SK-N-SH treated with all-trans-retinoic acid at 6 μM for 48 hours (cell line): ENCODE measurements around the gene VPS26B.

Experiments used
- ATAC-seq: fragments of 200-7000 bp; cut with Tn5 transposase; 3 replicates; pipeline ENCODE4 v1.9.1; 2020; ENCODE audit warnings: mild to moderate bottlenecking, moderate library complexity
- ARNTL ChIP-seq: fragments of 450-650 bp; formaldehyde crosslinking; IDR thresholded peaks from 2 replicates; pipeline ENCODE4 v1.5.0; 2020; ENCODE audit warnings: low read depth, mild to moderate bottlenecking, moderate library complexity, borderline replicate concordance
- CSDC2 ChIP-seq: fragments of 250-450 bp; sonication (Bioruptor Pico); IDR thresholded peaks from 2 replicates; pipeline ENCODE4 v1.5.0; 2020; ENCODE audit warnings: mild to moderate bottlenecking, moderate library complexity
- CSRNP3 ChIP-seq: fragments of 250-450 bp; sonication (Bioruptor Pico); IDR thresholded peaks from 2 replicates; pipeline ENCODE4 v1.5.1; 2021; ENCODE audit warnings: mild to moderate bottlenecking, moderate library complexity
- ESRRG ChIP-seq: fragments of 250-450 bp; sonication (Bioruptor Pico); IDR thresholded peaks from 2 replicates; pipeline ENCODE4 v1.6.1; 2021; ENCODE audit warnings: mild to moderate bottlenecking
- ISL1 ChIP-seq: fragments of 250-450 bp; sonication (Bioruptor Pico); IDR thresholded peaks from 2 replicates; pipeline ENCODE4 v2.1.2; 2022; ENCODE audit warnings: mild to moderate bottlenecking, moderate library complexity
- OSR1 ChIP-seq: fragments of 250-450 bp; sonication (Bioruptor Pico); IDR thresholded peaks from 2 replicates; pipeline ENCODE4 v1.8.0; 2022; ENCODE audit warnings: moderate library complexity, mild to moderate bottlenecking, inconsistent platforms
- PATZ1 ChIP-seq: fragments of 250-450 bp; sonication (Bioruptor Pico); IDR thresholded peaks from 2 replicates; pipeline ENCODE4 v1.8.0; 2020; ENCODE audit warnings: mild to moderate bottlenecking, moderate library complexity, borderline replicate concordance
- PPARA ChIP-seq: fragments of 250-450 bp; sonication (Bioruptor Pico); IDR thresholded peaks from 2 replicates; pipeline ENCODE4 v1.5.0; 2020; ENCODE audit warnings: mild to moderate bottlenecking, borderline replicate concordance
- RARB ChIP-seq: fragments of 250-450 bp; sonication (Bioruptor Pico); IDR thresholded peaks from 2 replicates; pipeline ENCODE4 v1.8.0; 2021; ENCODE audit warnings: mild to moderate bottlenecking, moderate library complexity
- TCF4 ChIP-seq: fragments of 250-450 bp; sonication (Bioruptor Pico); IDR thresholded peaks from 2 replicates; pipeline ENCODE4 v1.8.0; 2021; ENCODE audit warnings: mild to moderate bottlenecking, moderate library complexity, borderline replicate concordance
- TOX ChIP-seq: fragments of 250-450 bp; sonication (Bioruptor Pico); IDR thresholded peaks from 2 replicates; pipeline ENCODE4 v1.8.0; 2021; ENCODE audit warnings: mild to moderate bottlenecking, moderate library complexity, borderline replicate concordance
- TSHZ2 ChIP-seq: fragments of 250-450 bp; sonication (Bioruptor Pico); IDR thresholded peaks from 2 replicates; pipeline ENCODE4 v1.5.0; 2020; ENCODE audit warnings: mild to moderate bottlenecking, moderate library complexity
- ZC3H10 ChIP-seq: fragments of 250-450 bp; sonication (Bioruptor Pico); IDR thresholded peaks from 2 replicates; pipeline ENCODE4 v1.5.1; 2021; ENCODE audit warnings: mild to moderate bottlenecking, moderate library complexity
- ZFP3 ChIP-seq: fragments of 250-450 bp; sonication (Bioruptor Pico); IDR thresholded peaks from 2 replicates; pipeline ENCODE4 v1.5.0; 2020; ENCODE audit warnings: mild to moderate bottlenecking, moderate library complexity
- ZFP30 ChIP-seq: fragments of 450-650 bp; formaldehyde crosslinking; IDR thresholded peaks from 2 replicates; pipeline ENCODE4 v1.5.0; 2022; ENCODE audit warnings: mild to moderate bottlenecking, moderate library complexity
- ZNF565 ChIP-seq: fragments of 450-650 bp; formaldehyde crosslinking; conservative IDR thresholded peaks from 2 replicates; pipeline ENCODE4 v1.5.0; 2020; ENCODE audit warnings: low read depth, mild to moderate bottlenecking, moderate library complexity
- ZNF70 ChIP-seq: fragments of 450-650 bp; formaldehyde crosslinking; IDR thresholded peaks from 2 replicates; pipeline ENCODE4 v1.5.0; 2020; ENCODE audit warnings: mild to moderate bottlenecking, moderate library complexity
- ZNF8 ChIP-seq: fragments of 450-650 bp; formaldehyde crosslinking; IDR thresholded peaks from 2 replicates; pipeline ENCODE4 v1.5.0; 2020; ENCODE audit warnings: mild to moderate bottlenecking, moderate library complexity

Gene VPS26B

GRCh38 chr11:134238956-134239355 is 14.5 kb downstream of the VPS26B start:
- ATAC-seq, result no peak
- TF ChIP-seq ZNF70 (no peak), ZC3H10 (no peak), ARNTL (CRISPR knock-in tag) (no peak), PATZ1 (CRISPR knock-in tag) (no peak), ISL1 (CRISPR knock-in tag) (no peak), RARB (no peak), TOX (CRISPR knock-in tag) (no peak), TSHZ2 (no peak), ESRRG (CRISPR knock-in tag) (no peak)

- TF ChIP-seq ZNF565 (CRISPR knock-in tag), result no peak
- no peak for TF ChIP-seq TSHZ2
- TF ChIP-seq ZFP30, result no peak
- TF ChIP-seq ZNF8 (CRISPR knock-in tag), result no peak
- no peak for TF ChIP-seq ARNTL (CRISPR knock-in tag)
- TF ChIP-seq OSR1 (CRISPR knock-in tag), result no peak
- TF ChIP-seq CSRNP3, result no peak
- no peak for ATAC-seq
These were observed 16.1 kb downstream of the VPS26B start for GRCh38 chr11:134240592-134240991.

- ATAC-seq, result no peak
- no peak for TF ChIP-seq TCF4 (CRISPR knock-in tag)
- no peak for TF ChIP-seq RARB
- TF ChIP-seq ESRRG (CRISPR knock-in tag), result no peak
These were observed 17.9 kb downstream of the VPS26B start for GRCh38 chr11:134242376-134242775.

GRCh38 chr11:134243913-134244312 is 19.4 kb downstream of the VPS26B start:
- no peak for ATAC-seq
- TF ChIP-seq PPARA, result no peak
- TF ChIP-seq ZFP3 (CRISPR knock-in tag), result no peak
- no peak for TF ChIP-seq CSRNP3
- no peak for TF ChIP-seq ESRRG (CRISPR knock-in tag)
- TF ChIP-seq, all 23 proteins: peak for 0

- ATAC-seq, result peak; percentile 88
- TF ChIP-seq OSR1 (CRISPR knock-in tag), result no peak
- TF ChIP-seq ARNTL (CRISPR knock-in tag), result no peak
- no peak for TF ChIP-seq ZNF70
- no peak for TF ChIP-seq CSDC2 (CRISPR knock-in tag)
- no peak for TF ChIP-seq ZNF565 (CRISPR knock-in tag)
- no peak for TF ChIP-seq RARB
- no peak for TF ChIP-seq ZC3H10
- no peak for TF ChIP-seq ZNF8 (CRISPR knock-in tag)
These were observed 20.1 kb downstream of the VPS26B start for GRCh38 chr11:134244593-134244992.
